HepG2 (cell line): Measurements from ENCODE around the gene ANKRD13C. TPM values are rescaled to one million over a fixed set of nuclear protein-coding genes. Genes with fewer than 3 reads are reported as not detected.

Experiments
- CENPT ChIP-seq: sonication (generic); formaldehyde crosslinking; IDR thresholded peaks from 2 replicates; pipeline ENCODE4 v1.8.0; 2022; ENCODE audit warnings: low read depth, mild to moderate bottlenecking, moderate library complexity, missing genetic modification reagents
- DNMT3B ChIP-seq: conservative IDR thresholded peaks from 2 replicates; pipeline ENCODE4 v1.6.1; 2016; ENCODE audit warnings: missing biosample characterization, control low read depth
- ELF1 ChIP-seq: sonication (generic); formaldehyde crosslinking; IDR thresholded peaks from 2 replicates; pipeline ENCODE4 v1.4.0; 2020; ENCODE audit warnings: missing genetic modification reagents
- GMEB2 ChIP-seq: IDR thresholded peaks from 2 replicates; pipeline ENCODE4 v1.6.1; 2016; ENCODE audit warnings: missing biosample characterization, missing genetic modification reagents, low read depth
- HDAC2 ChIP-seq: sonication (generic); formaldehyde crosslinking; IDR thresholded peaks from 2 replicates; pipeline ENCODE4 v1.4.0; 2020; ENCODE audit warnings: missing genetic modification reagents
- JDP2 ChIP-seq: sonication (generic); formaldehyde crosslinking; IDR thresholded peaks from 2 replicates; pipeline ENCODE4 v1.8.1; 2022; ENCODE audit warnings: missing genetic modification reagents, borderline replicate concordance
- RCOR2 ChIP-seq: IDR thresholded peaks from 2 replicates; pipeline ENCODE4 v1.6.1; 2016; ENCODE audit warnings: missing biosample characterization, missing genetic modification reagents
- RELA ChIP-seq: sonication (generic); formaldehyde crosslinking; IDR thresholded peaks from 2 replicates; pipeline ENCODE4 v1.4.0; 2020; ENCODE audit warnings: missing genetic modification reagents
- REXO4 ChIP-seq: sonication (generic); formaldehyde crosslinking; IDR thresholded peaks from 2 replicates; pipeline ENCODE4 v1.8.0; 2022; ENCODE audit warnings: missing genetic modification reagents, mild to moderate bottlenecking, borderline replicate concordance
- SETDB1 ChIP-seq: sonication (generic); formaldehyde crosslinking; IDR thresholded peaks from 2 replicates; pipeline ENCODE4 v1.5.1; 2020; ENCODE audit warnings: missing genetic modification reagents, mild to moderate bottlenecking, borderline replicate concordance
- SMC3 ChIP-seq: IDR thresholded peaks from 2 replicates; pipeline ENCODE4 v1.6.1; 2011; ENCODE audit warnings: low read length, improper control_type of control experiment
- TARDBP ChIP-seq: sonication (generic); formaldehyde crosslinking; IDR thresholded peaks from 2 replicates; pipeline ENCODE4 v1.8.0; 2022; ENCODE audit warnings: mild to moderate bottlenecking, missing genetic modification reagents
- ZNF136 ChIP-seq: sonication (generic); formaldehyde crosslinking; IDR thresholded peaks from 2 replicates; pipeline ENCODE4 v1.8.1; 2022; ENCODE audit warnings: low read depth, mild to moderate bottlenecking, moderate library complexity, missing genetic modification reagents
- ZNF17 ChIP-seq: sonication (generic); formaldehyde crosslinking; IDR thresholded peaks from 2 replicates; pipeline ENCODE4 v1.5.0; 2020; ENCODE audit warnings: mild to moderate bottlenecking, missing genetic modification reagents
- ZNF3 ChIP-seq: IDR thresholded peaks from 2 replicates; pipeline ENCODE4 v1.7.0; 2017; ENCODE audit warnings: inconsistent platforms
- ZNF572 ChIP-seq: sonication (generic); formaldehyde crosslinking; IDR thresholded peaks from 2 replicates; pipeline ENCODE4 v1.5.1; 2020; ENCODE audit warnings: mild to moderate bottlenecking, missing genetic modification reagents
- ZNF629 ChIP-seq: sonication (generic); formaldehyde crosslinking; conservative IDR thresholded peaks from 2 replicates; pipeline ENCODE4 v1.5.0; 2020; ENCODE audit warnings: missing genetic modification reagents
- ZSCAN21 ChIP-seq: sonication (generic); formaldehyde crosslinking; IDR thresholded peaks from 2 replicates; pipeline ENCODE4 v1.8.0; 2022; ENCODE audit warnings: mild to moderate bottlenecking, missing genetic modification reagents, moderate library complexity, borderline replicate concordance
- polyA plus RNA-seq, 8 experiments: library from polyadenylated mRNA; depleted of rRNA in 3 of 8; stranded (reverse) in 7 of 8; unstranded in 1 of 8; fragments of >200 nt; fragmentation: Illumina TruSeq in 4 of 8; extraction: Trizol in 4 of 8; gene quantifications; 2 replicates each; pipeline versions ENCODE4 v1.2.1 to v1.2.3, GENCODE V29; 2011 to 2016; ENCODE audit warnings: low read depth in 4 of 8, missing spikeins in 1 of 8, mixed read lengths in 1 of 8; ENCODE audit not compliant: insufficient read depth in 1 of 8
- total RNA-seq, 5 experiments: library from RNA; depleted of rRNA; stranded (reverse); fragments of >200 nt; fragmentation: Illumina TruSeq; extraction: Trizol; gene quantifications; 2 replicates each; pipeline ENCODE4 v1.2.3, GENCODE V29; 2016; ENCODE audit warnings: low read depth in 1 of 5
- TF ChIP-seq, protein P1 (sequence below): sonication (generic); formaldehyde crosslinking; IDR thresholded peaks from 2 replicates; pipeline ENCODE4 v1.5.0; 2020; ENCODE audit warnings: mild to moderate bottlenecking, missing genetic modification reagents
- TF ChIP-seq, protein P2 (sequence below): sonication (generic); formaldehyde crosslinking; IDR thresholded peaks from 2 replicates; pipeline ENCODE4 v1.4.0; 2020; ENCODE audit warnings: missing genetic modification reagents

Gene ANKRD13C
- total and polyA plus RNA-seq, 2 of the 13 experiments (the other 11 are each of a cell fraction or from before 2014, with no cell fraction given), result 6.2 to 17.6 TPM

- TF ChIP-seq, protein P1, sequence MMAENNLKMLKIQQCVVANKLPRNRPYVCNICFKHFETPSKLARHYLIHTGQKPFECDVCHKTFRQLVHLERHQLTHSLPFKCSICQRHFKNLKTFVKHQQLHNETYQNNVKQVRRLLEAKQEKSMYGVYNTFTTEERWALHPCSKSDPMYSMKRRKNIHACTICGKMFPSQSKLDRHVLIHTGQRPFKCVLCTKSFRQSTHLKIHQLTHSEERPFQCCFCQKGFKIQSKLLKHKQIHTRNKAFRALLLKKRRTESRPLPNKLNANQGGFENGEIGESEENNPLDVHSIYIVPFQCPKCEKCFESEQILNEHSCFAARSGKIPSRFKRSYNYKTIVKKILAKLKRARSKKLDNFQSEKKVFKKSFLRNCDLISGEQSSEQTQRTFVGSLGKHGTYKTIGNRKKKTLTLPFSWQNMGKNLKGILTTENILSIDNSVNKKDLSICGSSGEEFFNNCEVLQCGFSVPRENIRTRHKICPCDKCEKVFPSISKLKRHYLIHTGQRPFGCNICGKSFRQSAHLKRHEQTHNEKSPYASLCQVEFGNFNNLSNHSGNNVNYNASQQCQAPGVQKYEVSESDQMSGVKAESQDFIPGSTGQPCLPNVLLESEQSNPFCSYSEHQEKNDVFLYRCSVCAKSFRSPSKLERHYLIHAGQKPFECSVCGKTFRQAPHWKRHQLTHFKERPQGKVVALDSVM, result peak; percentile 44; the same call in 1 of the 2 replicates
- peak; percentile 93 for TF ChIP-seq ZNF572
- no peak for TF ChIP-seq HDAC2 (CRISPR knock-in tag)
- TF ChIP-seq, protein P2, sequence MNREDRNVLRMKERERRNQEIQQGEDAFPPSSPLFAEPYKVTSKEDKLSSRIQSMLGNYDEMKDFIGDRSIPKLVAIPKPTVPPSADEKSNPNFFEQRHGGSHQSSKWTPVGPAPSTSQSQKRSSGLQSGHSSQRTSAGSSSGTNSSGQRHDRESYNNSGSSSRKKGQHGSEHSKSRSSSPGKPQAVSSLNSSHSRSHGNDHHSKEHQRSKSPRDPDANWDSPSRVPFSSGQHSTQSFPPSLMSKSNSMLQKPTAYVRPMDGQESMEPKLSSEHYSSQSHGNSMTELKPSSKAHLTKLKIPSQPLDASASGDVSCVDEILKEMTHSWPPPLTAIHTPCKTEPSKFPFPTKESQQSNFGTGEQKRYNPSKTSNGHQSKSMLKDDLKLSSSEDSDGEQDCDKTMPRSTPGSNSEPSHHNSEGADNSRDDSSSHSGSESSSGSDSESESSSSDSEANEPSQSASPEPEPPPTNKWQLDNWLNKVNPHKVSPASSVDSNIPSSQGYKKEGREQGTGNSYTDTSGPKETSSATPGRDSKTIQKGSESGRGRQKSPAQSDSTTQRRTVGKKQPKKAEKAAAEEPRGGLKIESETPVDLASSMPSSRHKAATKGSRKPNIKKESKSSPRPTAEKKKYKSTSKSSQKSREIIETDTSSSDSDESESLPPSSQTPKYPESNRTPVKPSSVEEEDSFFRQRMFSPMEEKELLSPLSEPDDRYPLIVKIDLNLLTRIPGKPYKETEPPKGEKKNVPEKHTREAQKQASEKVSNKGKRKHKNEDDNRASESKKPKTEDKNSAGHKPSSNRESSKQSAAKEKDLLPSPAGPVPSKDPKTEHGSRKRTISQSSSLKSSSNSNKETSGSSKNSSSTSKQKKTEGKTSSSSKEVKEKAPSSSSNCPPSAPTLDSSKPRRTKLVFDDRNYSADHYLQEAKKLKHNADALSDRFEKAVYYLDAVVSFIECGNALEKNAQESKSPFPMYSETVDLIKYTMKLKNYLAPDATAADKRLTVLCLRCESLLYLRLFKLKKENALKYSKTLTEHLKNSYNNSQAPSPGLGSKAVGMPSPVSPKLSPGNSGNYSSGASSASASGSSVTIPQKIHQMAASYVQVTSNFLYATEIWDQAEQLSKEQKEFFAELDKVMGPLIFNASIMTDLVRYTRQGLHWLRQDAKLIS, result no peak; the same call in 1 of the 2 replicates
- peak; percentile 55; the same call in 1 of the 2 replicates for TF ChIP-seq ELF1
- TF ChIP-seq DNMT3B (CRISPR knock-in tag), result peak; percentile 81
- TF ChIP-seq ZNF17 (CRISPR knock-in tag), result no peak
- TF ChIP-seq TARDBP (CRISPR knock-in tag), result peak; percentile 30
- peak; percentile 100 for TF ChIP-seq ZNF3 (CRISPR knock-in tag)
- TF ChIP-seq JDP2 (CRISPR knock-in tag), result no peak
- TF ChIP-seq RELA, result no peak
- TF ChIP-seq RCOR2, result peak; percentile 91
- no peak for TF ChIP-seq ZNF136
- no peak for TF ChIP-seq SMC3
- peak; percentile 5; the same call in 1 of the 2 replicates for TF ChIP-seq ZNF629 (CRISPR knock-in tag)
- peak; percentile 59; the same call in 1 of the 2 replicates for TF ChIP-seq SETDB1 (CRISPR knock-in tag)
- 0 out of 2 replicates have a peak, but pooled peaks have one; percentile 72 for TF ChIP-seq CENPT (CRISPR knock-in tag)
- TF ChIP-seq ZSCAN21, result peak; percentile 72
- no peak for TF ChIP-seq GMEB2 (CRISPR knock-in tag)
- TF ChIP-seq REXO4 (CRISPR knock-in tag), result 0 out of 2 replicates have a peak, but pooled peaks have one; percentile 43
Observed at GRCh38 chr1:70354332-70355110, at the start of gene ANKRD13C (continued).
